IMR-90 (cell line): ENCODE measurements around the gene SLC25A31. TPM values are rescaled to one million over a fixed set of nuclear protein-coding genes. Genes with fewer than 3 reads are reported as not detected.

Experiments
- ATAC-seq: fragments of 200-7000 bp; cut with Tn5 transposase; 2 replicates; pipeline ENCODE4 v1.9.1; 2020; ENCODE audit warnings: low read depth, mild to moderate bottlenecking, moderate library complexity
- BruUV-seq: library from RNA; stranded (reverse); fragments of 400-500 nt; replicated peaks from 2 replicates; lab custom pipeline; 2021; lab: Mats Ljungman, UMichigan
- CTCF ChIA-PET: fragments of 300-600 bp; formaldehyde crosslinking; extraction: SDS; loops from one replicate; lab custom pipeline; 2021; ENCODE audit warnings: antibody characterized with exemption; lab: Yijun Ruan, JAX
- POLR2A ChIA-PET: fragments of 300-600 bp; sonication (Branson Sonifier 250); formaldehyde crosslinking; loops from one replicate; lab custom pipeline; 2022; ENCODE audit warnings: antibody characterized with exemption; ENCODE audit not compliant: unreplicated experiment; lab: Charles Lee
- DNase-seq: peaks from one replicate; pipeline ENCODE4 v3.0.0; 2013
- H2AFZ ChIP-seq: replicated peaks from 2 replicates; pipeline ENCODE3; 2013; ENCODE audit warnings: low read length, mild to moderate bottlenecking; ENCODE audit not compliant: poor library complexity
- H2AK5ac ChIP-seq: 2 replicates; pipeline ENCODE4 v1.6.1; 2013; ENCODE audit warnings: low read depth, low read length, inconsistent platforms
- H2AK9ac ChIP-seq: replicated peaks from 2 replicates; pipeline ENCODE3; 2013; ENCODE audit warnings: mild to moderate bottlenecking, low read depth, low read length, moderate library complexity; ENCODE audit not compliant: poor library complexity
- H2BK120ac ChIP-seq: 2 replicates; pipeline ENCODE4 v1.6.1; 2013; ENCODE audit warnings: low read depth, low read length, inconsistent platforms
- H2BK15ac ChIP-seq: 3 replicates; pipeline ENCODE4 v1.6.1; 2013; ENCODE audit warnings: low read depth, low read length, inconsistent platforms
- H2BK20ac ChIP-seq: 2 replicates; pipeline ENCODE4 v1.6.1; 2013; ENCODE audit warnings: low read depth, mild to moderate bottlenecking, inconsistent platforms, low read length, moderate library complexity
- H2BK5ac ChIP-seq: 2 replicates; pipeline ENCODE4 v1.6.1; 2013; ENCODE audit warnings: mild to moderate bottlenecking, low read depth, low read length, inconsistent platforms; ENCODE audit not compliant: poor library complexity, severe bottlenecking
- H3K14ac ChIP-seq: replicated peaks from 2 replicates; pipeline ENCODE4 v1.6.1; 2013; ENCODE audit warnings: low read depth, low read length, inconsistent platforms
- H3K18ac ChIP-seq: 2 replicates; pipeline ENCODE4 v1.6.1; 2013; ENCODE audit warnings: low read depth, low read length, control low read depth
- H3K23ac ChIP-seq: 2 replicates; pipeline ENCODE4 v1.6.1; 2013; ENCODE audit warnings: low read depth, low read length, inconsistent platforms
- H3K27ac ChIP-seq: 2 replicates; pipeline ENCODE4 v1.5.1; 2013; ENCODE audit warnings: mild to moderate bottlenecking, control low read depth, low read length; ENCODE audit not compliant: insufficient read depth
- H3K27me3 ChIP-seq: 2 replicates; pipeline ENCODE4 v1.6.1; 2013; ENCODE audit warnings: low read length; ENCODE audit not compliant: control insufficient read depth, insufficient read depth
- H3K36me3 ChIP-seq: 2 replicates; pipeline ENCODE4 v1.6.1; 2013; ENCODE audit warnings: low read length, mixed read lengths; ENCODE audit not compliant: control insufficient read depth, insufficient read depth
- H3K4ac ChIP-seq: 2 replicates; pipeline ENCODE4 v1.6.1; 2013; ENCODE audit warnings: low read depth, low read length, inconsistent platforms
- H3K4me1 ChIP-seq: 2 replicates; pipeline ENCODE4 v1.6.1; 2013; ENCODE audit warnings: low read length, mixed read lengths; ENCODE audit not compliant: control insufficient read depth, insufficient read depth
- H3K4me2 ChIP-seq: 2 replicates; pipeline ENCODE4 v1.6.1; 2013; ENCODE audit warnings: low read depth, mild to moderate bottlenecking, control low read depth, low read length, moderate library complexity
- H3K4me3 ChIP-seq: 2 replicates; pipeline ENCODE4 v1.5.1; 2013; ENCODE audit warnings: low read depth, mild to moderate bottlenecking, control low read depth, low read length, moderate library complexity; ENCODE audit not compliant: insufficient read depth
- H3K56ac ChIP-seq: 2 replicates; pipeline ENCODE4 v1.6.1; 2013; ENCODE audit warnings: low read length, inconsistent platforms; ENCODE audit not compliant: insufficient read depth; ENCODE audit errors: extremely low read depth
- H3K79me1 ChIP-seq, 2 experiments: 2 replicates each; pipeline ENCODE4 v1.6.1; 2013; ENCODE audit warnings: low read length in 2 of 2, inconsistent platforms in 1 of 2, low read depth in 1 of 2
- H3K9ac ChIP-seq: 2 replicates; pipeline ENCODE4 v1.6.1; 2013; ENCODE audit warnings: low read depth, low read length, control low read depth
- H3K9me1 ChIP-seq: 2 replicates; pipeline ENCODE4 v1.6.1; 2013; ENCODE audit warnings: low read length, inconsistent platforms; ENCODE audit not compliant: insufficient read depth
- H3K9me3 ChIP-seq: 2 replicates; pipeline ENCODE4 v1.6.1; 2013; ENCODE audit warnings: low read length; ENCODE audit not compliant: control insufficient read depth, insufficient read depth
- H4K20me1 ChIP-seq: 2 replicates; pipeline ENCODE4 v1.6.1; 2013; ENCODE audit warnings: low read length, inconsistent platforms; ENCODE audit not compliant: insufficient read depth
- H4K5ac ChIP-seq: 2 replicates; pipeline ENCODE4 v1.6.1; 2013; ENCODE audit warnings: mild to moderate bottlenecking, low read depth, low read length, control low read depth
- H4K8ac ChIP-seq, 2 experiments: 2 replicates each; pipeline ENCODE4 v1.6.1; 2013; ENCODE audit warnings: low read depth in 2 of 2, low read length in 2 of 2, control low read depth in 1 of 2, inconsistent platforms in 1 of 2
- H4K91ac ChIP-seq: 2 replicates; pipeline ENCODE4 v1.6.1; 2013; ENCODE audit warnings: low read depth, low read length, inconsistent platforms; ENCODE audit not compliant: insufficient read depth
- MAFK ChIP-seq: IDR thresholded peaks from 2 replicates; pipeline ENCODE4 v1.6.1; 2012; ENCODE audit warnings: low read depth, low read length, improper control_type of control experiment
- MAZ ChIP-seq: IDR thresholded peaks from 2 replicates; pipeline ENCODE4 v1.6.1; 2012; ENCODE audit warnings: low read depth, mild to moderate bottlenecking, low read length, improper control_type of control experiment, moderate library complexity, borderline replicate concordance
- WGBS, 2 experiments: methylation state at CpG; one replicate each; pipeline versions ENCODE4 v1.1.5 to v1.1.7; 2013; ENCODE audit warnings: missing lambda C conversion rate in 2 of 2; ENCODE audit not compliant: insufficient read length in 1 of 2; ENCODE audit errors: extremely low coverage in 2 of 2; 5-methylcytosine and 5-hydroxymethylcytosine counted together
- dilution Hi-C: fragments of 300-500 bp; cut with HindIII; formaldehyde crosslinking; loops from one replicate; pipeline ENCODE4 v1.14.3; 2018; ENCODE audit warnings: low sequenced_read_pairs; ENCODE audit not compliant: unreplicated experiment
- in situ Hi-C: fragments of 300-500 bp; cut with MboI; formaldehyde crosslinking; loops from 3 replicates; pipeline ENCODE4 v1.14.3; 2019; ENCODE audit warnings: low sequenced_read_pairs, inconsistent platforms, mixed read lengths
- intact Hi-C: fragments of 100-400 bp; cut with micrococcal nuclease; formaldehyde crosslinking; loops from 2 replicates; pipeline ENCODE4 v1.10.0; 2022
- polyA plus RNA-seq, 3 experiments: library from polyadenylated mRNA; depleted of rRNA; stranded (reverse); fragments of >200 nt; gene quantifications; 2 replicates each; pipeline ENCODE4 v1.2.3, GENCODE V29; 2012; ENCODE audit warnings: low replicate concordance in 1 of 3
- total RNA-seq: library from RNA; depleted of rRNA; stranded (reverse); fragments of >200 nt; gene quantifications from 2 replicates; pipeline ENCODE4 v1.2.3, GENCODE V29; 2012

The SLC25A31 gene
- total and polyA plus RNA-seq, 2 of the 4 experiments (the other 2 are of a cell fraction): not detected

DNA sequence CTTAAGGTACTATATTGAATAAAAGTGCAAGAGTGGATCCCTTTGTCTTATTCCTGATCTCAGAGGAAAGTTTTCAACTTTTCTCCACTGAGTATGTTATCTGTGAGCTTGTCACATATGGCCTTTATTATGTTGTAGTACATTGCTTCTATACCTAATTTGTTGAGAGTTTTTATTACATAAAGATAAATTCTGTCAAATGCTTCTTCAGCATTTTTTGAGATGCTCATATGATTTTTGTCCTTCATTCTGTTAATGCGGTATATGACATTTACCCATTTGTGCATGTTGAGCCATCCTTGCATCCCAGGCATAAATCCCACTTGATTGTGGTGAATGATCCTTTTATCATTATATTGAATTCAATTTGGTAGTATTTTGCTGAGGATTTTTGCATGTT is 11.0 kb downstream of the SLC25A31 start:
- Histone ChIP-seq H3K9me3 (peaks cover 5% of the 10 kb centered on the region; the same call in 1 of the 2 replicates), H3K4ac (no peak overlapping the region), H3K4me3 (no peak overlapping the region), H3K4me1 (no peaks in the 10 kb centered on the region), H3K9me1 (no peaks in the 10 kb centered on the region), H3K36me3 (no peaks in the 10 kb centered on the region), H3K18ac (no peak overlapping the region), H3K23ac (no peak overlapping the region), H3K27ac (no peak overlapping the region), H3K56ac (no peak overlapping the region), H4K8ac (no peak overlapping the region), H2AFZ (no peak overlapping the region), H3K27me3 (peaks cover 4% of the 10 kb centered on the region), H2BK120ac (no peak overlapping the region), H2BK5ac (no peak overlapping the region), H4K91ac (no peak overlapping the region), H2AK9ac (no peak overlapping the region), H3K9ac (no peak overlapping the region), H2BK20ac (no peak overlapping the region), H3K4me2 (no peak overlapping the region), H2BK15ac (no peak overlapping the region), H3K79me1 (no peaks in the 10 kb centered on the region), H4K20me1 (no peaks in the 10 kb centered on the region), H4K5ac (no peak overlapping the region), H2AK5ac (no peak overlapping the region), H3K14ac (no peak overlapping the region)
- in situ Hi-C loops (no loop called here), dilution Hi-C loops (no loop called here), intact Hi-C loops (no loop called here)
- no TSS peak for BruUV-seq
- no peak for ATAC-seq
- WGBS, 2 experiments: no CpG with 5 or more reads among the region's 1 CpG
- POLR2A ChIA-PET: no interaction called here
- CTCF ChIA-PET: no interaction called here
- TF ChIP-seq MAZ: no peak
- TF ChIP-seq MAFK: peak; percentile 44
- DNase-seq: no peak
